Thoracic aorta (tissue), 2 donors: ENCODE data around the gene TRIM6. TPM values are rescaled to one million over a fixed set of nuclear protein-coding genes. Genes with fewer than 3 reads are reported as not detected.
A peak's percentile ranks its signal among the peaks of the same experiment; 100 is the strongest.

Source experiments
- ATAC-seq: fragments of 150-250 bp; one replicate; pipeline ENCODE4 v1.8.0; 2017; ENCODE audit warnings: low read depth; ENCODE audit not compliant: insufficient number of reproducible peaks, low FRiP score
- DNase-seq: peaks from one replicate; pipeline ENCODE4 v3.0.0-alpha.2; 2020; ENCODE audit warnings: low spot score
- H3K27ac ChIP-seq, 2 donors: fragments of 200-600 bp; sonication (generic); 1 replicate in 1 of 2; 2 replicates in 1 of 2; pipeline ENCODE4 v1.5.1; 2016; ENCODE audit warnings: mild to moderate bottlenecking in 2 of 2, moderate library complexity in 2 of 2
- H3K27me3 ChIP-seq: fragments of 200-600 bp; sonication (generic); replicated peaks from 2 replicates; pipeline ENCODE4 v1.6.0; 2016; ENCODE audit warnings: mild to moderate bottlenecking; ENCODE audit not compliant: insufficient read depth
- H3K36me3 ChIP-seq: fragments of 200-600 bp; sonication (generic); one replicate; pipeline ENCODE4 v1.5.1; 2016
- H3K4me1 ChIP-seq, 2 donors: fragments of 200-600 bp; sonication (generic); 1 replicate in 1 of 2; 2 replicates in 1 of 2; pipeline versions ENCODE4 v1.5.1 to v1.6.0; 2016; ENCODE audit warnings: low read depth in 2 of 2, mild to moderate bottlenecking in 1 of 2; ENCODE audit not compliant: control insufficient read depth in 1 of 2
- H3K4me3 ChIP-seq: fragments of 200-600 bp; sonication (generic); 2 replicates; pipeline ENCODE4 v1.5.1; 2016; ENCODE audit warnings: mild to moderate bottlenecking
- H3K9me3 ChIP-seq: fragments of 200-600 bp; sonication (generic); 2 replicates; pipeline ENCODE4 v1.5.1; 2016
- CTCF ChIP-seq: fragments of 200-600 bp; sonication (generic); IDR thresholded peaks from one replicate; pipeline ENCODE4 v1.5.1; 2019; ENCODE audit warnings: antibody characterized with exemption
- total RNA-seq, 2 donors: library from RNA; depleted of rRNA; stranded (reverse); fragments of >200 nt; gene quantifications; one replicate each; pipeline versions ENCODE4 v1.1.0 to v1.2.3, GENCODE V29; 2016

The TRIM6 gene
- total RNA-seq, 2 donors from 2014 or later = 3.0 to 6.5 TPM

GRCh38 chr11:5618807-5619206 lies 22.4 kb downstream of the TRIM6 start:
- peaks cover 15 to 20% of the 10 kb centered on the region in 2 donors for H3K4me1 ChIP-seq
- no peak for ATAC-seq
- DNase-seq = no peak
- H3K36me3 ChIP-seq = no peaks in the 10 kb centered on the region
- H3K4me3 ChIP-seq = no peak overlapping the region
- H3K27me3 ChIP-seq = no peaks in the 10 kb centered on the region
- TF ChIP-seq CTCF = no peak
- H3K27ac ChIP-seq = no peak overlapping the region
- no peaks in the 10 kb centered on the region for H3K9me3 ChIP-seq

GRCh38 chr11:5620651-5621521 lies 24.4 kb downstream of the TRIM6 start:
- Histone ChIP-seq H3K27ac (peak overlapping the region; percentile 51 to 59), H3K4me3 (peak overlapping the region; percentile 10)
- peak; percentile 68 for ATAC-seq

DNA sequence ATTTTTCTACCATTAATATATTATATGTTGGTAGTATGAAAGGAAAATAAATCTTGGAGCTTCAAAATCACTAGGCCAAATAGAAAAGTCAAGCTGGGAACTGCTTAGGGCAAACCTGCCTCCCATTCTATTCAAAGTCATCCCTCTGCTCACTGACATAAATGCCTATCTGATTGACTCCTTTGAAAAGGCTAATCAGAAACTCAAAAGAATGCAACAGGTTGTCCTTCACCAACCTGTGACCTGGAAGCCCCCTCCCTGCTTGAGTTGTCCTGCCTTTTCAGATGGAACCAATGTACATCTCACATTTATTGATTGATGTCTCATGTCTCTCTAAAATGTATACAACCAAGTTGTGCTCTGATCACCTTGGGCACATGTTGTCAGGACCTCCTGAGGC lies 25.1 kb downstream of the TRIM6 start:
- no peaks in the 10 kb centered on the region for H3K27me3 ChIP-seq
- peak overlapping the region; percentile 51 to 59 for H3K27ac ChIP-seq
- ATAC-seq = no peak
- no peak for DNase-seq
- H3K4me1 ChIP-seq = peaks cover 28 to 37% of the 10 kb centered on the region in 2 donors
- no peaks in the 10 kb centered on the region for H3K9me3 ChIP-seq
- no peak overlapping the region for H3K4me3 ChIP-seq
- no peak for TF ChIP-seq CTCF
- H3K36me3 ChIP-seq = no peaks in the 10 kb centered on the region

More at GRCh38 chr11:5620651-5621521, 24.4 kb downstream of the TRIM6 start:
- no peak for DNase-seq
- Histone ChIP-seq H3K36me3 (no peaks in the 10 kb centered on the region), H3K27me3 (no peaks in the 10 kb centered on the region), H3K9me3 (no peaks in the 10 kb centered on the region), H3K4me1 (peaks cover 24 to 34% of the 10 kb centered on the region in 2 donors)
- no peak for TF ChIP-seq CTCF

- no peak for ATAC-seq
- Histone ChIP-seq H3K9me3 (no peaks in the 10 kb centered on the region), H3K36me3 (no peaks in the 10 kb centered on the region), H3K4me3 (no peak overlapping the region), H3K27ac (no peak overlapping the region), H3K4me1 (peaks cover 28 to 37% of the 10 kb centered on the region in 2 donors), H3K27me3 (no peaks in the 10 kb centered on the region)
- DNase-seq = no peak
- TF ChIP-seq CTCF = no peak
These were observed 26.4 kb downstream of the TRIM6 start for GRCh38 chr11:5622802-5623201.

DNA sequence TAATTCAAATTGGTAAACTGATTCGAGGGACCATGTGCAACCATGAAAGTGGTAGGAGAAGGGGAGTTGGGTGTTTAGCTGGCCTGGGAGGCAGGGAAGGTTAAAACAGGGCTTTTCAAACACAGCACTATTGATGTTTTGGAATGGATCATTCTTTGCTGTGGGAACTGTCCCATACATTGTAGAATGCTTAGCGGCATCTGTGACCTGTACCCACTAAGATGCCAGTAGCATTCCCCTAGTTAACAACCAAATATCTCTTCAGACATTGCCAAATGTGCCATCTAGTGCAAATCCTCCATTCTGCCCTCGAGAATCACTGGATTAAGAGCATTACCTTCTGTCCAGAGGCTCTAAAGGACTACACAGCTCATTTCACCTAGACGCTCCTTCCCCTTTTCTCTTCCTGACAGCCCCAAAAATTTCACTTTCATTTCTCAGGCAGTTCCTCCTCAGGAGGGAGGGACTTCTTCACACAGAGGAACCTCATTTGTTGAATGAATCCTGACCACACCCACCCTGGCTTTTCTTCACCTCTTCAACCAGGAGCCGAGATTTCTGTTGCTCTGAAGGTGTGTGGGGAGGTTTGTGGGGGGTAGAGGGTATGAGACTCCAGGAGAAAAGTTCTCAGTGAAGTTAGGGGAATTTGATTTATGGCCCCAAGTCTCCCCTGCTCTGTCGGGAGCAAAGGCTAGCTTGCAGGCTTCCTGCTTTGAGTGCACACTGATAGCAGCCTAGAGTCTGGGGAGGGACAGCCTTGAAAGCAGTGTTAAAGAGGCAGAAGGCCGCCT lies 28.2 kb downstream of the TRIM6 start, which contains the start of gene TRIM34:
Gene TRIM34, plus strand, starts transcription at position 513 of the 791 bp plus-strand sequence. CDS start 7,331 bp downstream, outside the sequence.
- ATAC-seq (no peak), DNase-seq (no peak)
- no peaks in the 10 kb centered on the region for H3K27me3 ChIP-seq
- H3K4me3 ChIP-seq = peak within 1 kb of the TSS; percentile 89
- H3K9me3 ChIP-seq = no peaks in the 10 kb centered on the region
- H3K36me3 ChIP-seq = no peaks in the 10 kb centered on the region
- H3K4me1 ChIP-seq = peaks cover 28 to 37% of the 10 kb centered on the region in 2 donors
- TF ChIP-seq CTCF = no peak
- peak within 1 kb of the TSS; percentile 35 to 61 for H3K27ac ChIP-seq
